CD14-positive monocyte (primary cell): Measurements from ENCODE around the gene TEX51. TPM values are rescaled to one million over a fixed set of nuclear protein-coding genes. Genes with fewer than 3 reads are reported as not detected.

Experiments used
- DNase-seq, 3 donors: peaks; one replicate each; pipeline ENCODE4 v3.0.0-alpha.2; 2011 to 2022
- H2AFZ ChIP-seq: 2 replicates; pipeline ENCODE4 v1.6.0; 2012; ENCODE audit warnings: mild to moderate bottlenecking, low read depth, low read length, inconsistent platforms; ENCODE audit not compliant: insufficient read depth, poor library complexity, severe bottlenecking
- H3K27ac ChIP-seq, 2 donors: 1 replicate in 1 of 2; 2 replicates in 1 of 2; pipeline ENCODE4 v1.5.1; 2012 to 2013; ENCODE audit warnings: low read length in 2 of 2, control low read depth in 1 of 2, inconsistent platforms in 1 of 2, low read depth in 1 of 2, mild to moderate bottlenecking in 1 of 2
- H3K27me3 ChIP-seq, 2 donors: one replicate each; pipeline versions ENCODE4 v1.6.0 to v1.6.1; 2011 to 2013; ENCODE audit warnings: low read length in 2 of 2; ENCODE audit not compliant: control insufficient read depth in 2 of 2, insufficient read depth in 2 of 2
- H3K36me3 ChIP-seq, 2 donors: replicated peaks in 1 of 2; 1 replicate in 1 of 2; 2 replicates in 1 of 2; pipeline versions ENCODE4 v1.5.1 to v1.6.1; 2012 to 2013; ENCODE audit warnings: low read length in 2 of 2, control low read depth in 1 of 2, inconsistent platforms in 1 of 2, mild to moderate bottlenecking in 1 of 2; ENCODE audit not compliant: insufficient read depth in 2 of 2, control insufficient read depth in 1 of 2
- H3K4me1 ChIP-seq, 2 donors: 1 replicate in 1 of 2; 2 replicates in 1 of 2; pipeline versions ENCODE4 v1.5.1 to v1.6.1; 2012 to 2013; ENCODE audit warnings: low read length in 2 of 2, control low read depth in 1 of 2, inconsistent platforms in 1 of 2, mild to moderate bottlenecking in 1 of 2, moderate library complexity in 1 of 2; ENCODE audit not compliant: insufficient read depth in 2 of 2, control insufficient read depth in 1 of 2
- H3K4me2 ChIP-seq: replicated peaks from 2 replicates; pipeline ENCODE3; 2012; ENCODE audit warnings: low read length, moderate library complexity, mild to moderate bottlenecking; ENCODE audit not compliant: poor library complexity, severe bottlenecking; ENCODE audit errors: extremely low read depth
- H3K4me3 ChIP-seq, 3 experiments: fragments of 200-600 bp in 1 of 3; sonication (generic) in 1 of 3; replicated peaks in 1 of 3; 1 replicate in 2 of 3; 2 replicates in 1 of 3; pipeline ENCODE4 v1.5.1; 2011 to 2013; ENCODE audit warnings: low read length in 3 of 3, mild to moderate bottlenecking in 3 of 3, control low read depth in 2 of 3, low read depth in 2 of 3, inconsistent platforms in 1 of 3, moderate library complexity in 1 of 3
- H3K79me2 ChIP-seq: 2 replicates; pipeline ENCODE4 v1.6.0; 2012; ENCODE audit warnings: mild to moderate bottlenecking, control low read depth, inconsistent platforms, low read length, moderate library complexity; ENCODE audit not compliant: insufficient read depth
- H3K9ac ChIP-seq: 2 replicates; pipeline ENCODE4 v1.6.0; 2017; ENCODE audit warnings: low read length, mild to moderate bottlenecking; ENCODE audit not compliant: insufficient read depth, poor library complexity, severe bottlenecking
- H3K9me3 ChIP-seq, 2 donors: replicated peaks in 1 of 2; 1 replicate in 1 of 2; 2 replicates in 1 of 2; pipeline versions ENCODE4 v1.5.1 to v1.6.1; 2012 to 2013; ENCODE audit warnings: low read length in 2 of 2, control low read depth in 1 of 2; ENCODE audit not compliant: control insufficient read depth in 1 of 2, insufficient read depth in 1 of 2
- H4K20me1 ChIP-seq: 2 replicates; pipeline ENCODE4 v1.6.0; 2012; ENCODE audit warnings: mild to moderate bottlenecking, low read length, control low read depth, moderate library complexity; ENCODE audit not compliant: insufficient read depth
- H3K27ac Mint-ChIP-seq, 7 donors: one replicate each; pipeline ENCODE4 v1.8.0; 2020; ENCODE audit warnings: mild to moderate bottlenecking in 7 of 7, mixed read lengths in 7 of 7, moderate library complexity in 6 of 7, inconsistent platforms in 2 of 7
- H3K27me3 Mint-ChIP-seq, 3 donors: one replicate each; pipeline ENCODE4 v1.8.0; 2021 to 2022; ENCODE audit warnings: low read depth in 3 of 3, mild to moderate bottlenecking in 3 of 3, mixed read lengths in 3 of 3, moderate library complexity in 3 of 3, inconsistent platforms in 1 of 3
- H3K36me3 Mint-ChIP-seq, 2 donors: one replicate each; pipeline ENCODE4 v1.8.0; 2020; ENCODE audit warnings: mixed read lengths in 2 of 2, inconsistent platforms in 1 of 2, mild to moderate bottlenecking in 1 of 2
- H3K4me1 Mint-ChIP-seq: one replicate; pipeline ENCODE4 v1.8.0; 2020; ENCODE audit warnings: mild to moderate bottlenecking, mixed read lengths
- H3K4me3 Mint-ChIP-seq, 2 donors: one replicate each; pipeline ENCODE4 v1.8.0; 2020; ENCODE audit warnings: mild to moderate bottlenecking in 2 of 2, mixed read lengths in 2 of 2, moderate library complexity in 1 of 2
- H3K9me3 Mint-ChIP-seq, 7 donors: one replicate each; pipeline ENCODE4 v1.8.0; 2020 to 2022; ENCODE audit warnings: mixed read lengths in 7 of 7, mild to moderate bottlenecking in 6 of 7, moderate library complexity in 6 of 7, inconsistent platforms in 2 of 7
- WGBS: methylation state at CpG from one replicate; pipeline ENCODE4 v1.1.5; 2013; ENCODE audit warnings: missing lambda C conversion rate; ENCODE audit not compliant: insufficient coverage; 5-methylcytosine and 5-hydroxymethylcytosine counted together
- intact Hi-C, 2 donors: fragments of 100-400 bp; cut with micrococcal nuclease; formaldehyde crosslinking; loops; one replicate each; pipeline versions ENCODE4 v1.15.0 to v1.15.1; 2023
- polyA plus RNA-seq, 3 donors: library from polyadenylated mRNA; depleted of rRNA in 1 of 3; unstranded in 2 of 3; stranded (reverse) in 1 of 3; fragments of 300-500 nt in 2 of 3; fragments of >200 nt in 1 of 3; fragmentation: Illumina TruSeq in 2 of 3; gene quantifications; 1 replicate in 2 of 3; 2 replicates in 1 of 3; pipeline ENCODE4 v1.2.3, GENCODE V29; 2012 to 2021
- TF ChIP-seq, protein P1 (sequence below): fragments of 200-600 bp; IDR thresholded peaks from one replicate; pipeline ENCODE4 v1.8.0; 2022; ENCODE audit warnings: antibody characterized with exemption, mild to moderate bottlenecking

TEX51 gene
- polyA plus RNA-seq, 3 donors: not detected

DNA sequence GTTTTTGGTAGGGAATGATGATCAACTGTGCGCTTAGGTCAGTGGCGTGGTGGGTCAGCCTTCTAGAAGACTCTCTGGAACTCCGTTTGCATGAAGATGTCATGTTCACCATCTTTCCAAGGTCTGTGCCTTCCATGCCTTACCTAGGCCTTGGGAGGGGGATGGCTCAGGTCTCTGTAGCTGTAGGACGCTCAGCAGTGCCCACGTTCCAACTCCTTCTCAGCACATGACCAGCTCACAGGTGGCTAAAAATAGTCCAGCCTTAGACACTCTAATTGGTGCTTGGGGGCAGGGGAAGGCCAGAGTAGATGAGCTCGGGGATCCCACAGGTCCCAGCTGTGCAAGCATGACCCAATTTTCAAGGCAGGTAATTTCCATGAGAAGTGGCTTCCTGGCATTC, 42.3 kb upstream of the TEX51 start:
- H3K36me3 Mint-ChIP-seq: peaks cover 0 to 2% of the 10 kb centered on the region in 2 donors
- no peak for DNase-seq
- Histone ChIP-seq H3K4me1 (no peaks in the 10 kb centered on the region), H3K4me2 (no peak overlapping the region), H3K79me2 (no peaks in the 10 kb centered on the region), H3K27ac (no peak overlapping the region), H2AFZ (no peak overlapping the region), H3K27me3 (no peaks in the 10 kb centered on the region), H3K9ac (no peak overlapping the region), H3K36me3 (no peaks in the 10 kb centered on the region), H3K9me3 (peaks cover 7 to 16% of the 10 kb centered on the region in 2 donors), H4K20me1 (no peaks in the 10 kb centered on the region), H3K4me3 (no peak overlapping the region)
- H3K4me1 Mint-ChIP-seq: peaks cover 2% of the 10 kb centered on the region
- WGBS: 93% methylated on average over 3 of the region's 6 CpGs
- intact Hi-C loops: no loop called here
- H3K4me3 Mint-ChIP-seq: no peak overlapping the region
- H3K27me3 Mint-ChIP-seq: peaks cover 3 to 4% (median 4%) of the 10 kb centered on the region in 3 donors
- no peak overlapping the region for H3K27ac Mint-ChIP-seq
- TF ChIP-seq, protein P1, sequence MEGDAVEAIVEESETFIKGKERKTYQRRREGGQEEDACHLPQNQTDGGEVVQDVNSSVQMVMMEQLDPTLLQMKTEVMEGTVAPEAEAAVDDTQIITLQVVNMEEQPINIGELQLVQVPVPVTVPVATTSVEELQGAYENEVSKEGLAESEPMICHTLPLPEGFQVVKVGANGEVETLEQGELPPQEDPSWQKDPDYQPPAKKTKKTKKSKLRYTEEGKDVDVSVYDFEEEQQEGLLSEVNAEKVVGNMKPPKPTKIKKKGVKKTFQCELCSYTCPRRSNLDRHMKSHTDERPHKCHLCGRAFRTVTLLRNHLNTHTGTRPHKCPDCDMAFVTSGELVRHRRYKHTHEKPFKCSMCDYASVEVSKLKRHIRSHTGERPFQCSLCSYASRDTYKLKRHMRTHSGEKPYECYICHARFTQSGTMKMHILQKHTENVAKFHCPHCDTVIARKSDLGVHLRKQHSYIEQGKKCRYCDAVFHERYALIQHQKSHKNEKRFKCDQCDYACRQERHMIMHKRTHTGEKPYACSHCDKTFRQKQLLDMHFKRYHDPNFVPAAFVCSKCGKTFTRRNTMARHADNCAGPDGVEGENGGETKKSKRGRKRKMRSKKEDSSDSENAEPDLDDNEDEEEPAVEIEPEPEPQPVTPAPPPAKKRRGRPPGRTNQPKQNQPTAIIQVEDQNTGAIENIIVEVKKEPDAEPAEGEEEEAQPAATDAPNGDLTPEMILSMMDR: no peak
- H3K9me3 Mint-ChIP-seq: peaks cover 3 to 23% (median 13%) of the 10 kb centered on the region in 7 donors

DNA sequence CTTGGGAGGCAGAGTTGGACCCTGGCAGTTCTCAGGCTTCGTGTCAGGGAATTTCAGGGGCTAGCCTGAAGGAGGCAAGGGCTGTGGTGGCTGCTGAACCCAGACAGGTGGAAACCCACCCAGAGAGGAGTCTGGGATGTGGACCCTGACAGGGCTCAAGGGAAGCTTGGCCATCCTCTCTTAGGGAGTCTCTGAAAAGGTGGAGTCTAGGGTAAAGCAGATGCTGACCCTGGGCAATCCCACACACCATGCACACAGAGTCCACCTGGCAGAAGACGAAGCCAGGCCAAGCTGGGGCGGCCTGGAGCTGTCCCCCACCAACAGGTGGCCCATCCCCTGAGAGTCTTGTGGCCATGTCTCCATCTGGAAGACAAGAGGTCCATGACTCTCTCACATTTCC, 41.2 kb upstream of the TEX51 start:
- H2AFZ ChIP-seq: no peak overlapping the region
- H4K20me1 ChIP-seq: no peaks in the 10 kb centered on the region
- H3K9me3 ChIP-seq: peaks cover 7 to 9% of the 10 kb centered on the region in 2 donors
- intact Hi-C loops: no loop called here
- 95% methylated on average over 3 of the region's 3 CpGs for WGBS
- H3K4me1 ChIP-seq: peaks cover 0 to 3% of the 10 kb centered on the region in 2 donors
- no peaks in the 10 kb centered on the region for H3K27me3 ChIP-seq
- TF ChIP-seq, protein P1: no peak
- H3K9me3 Mint-ChIP-seq: peaks cover 0 to 17% (median 9%) of the 10 kb centered on the region in 7 donors
- no peak overlapping the region for H3K9ac ChIP-seq
- no peak overlapping the region for H3K27ac Mint-ChIP-seq
- no peak overlapping the region for H3K4me2 ChIP-seq
- peaks cover 0 to 2% of the 10 kb centered on the region in 2 donors for H3K36me3 Mint-ChIP-seq
- peaks cover 3 to 4% (median 4%) of the 10 kb centered on the region in 3 donors for H3K27me3 Mint-ChIP-seq
- no peak overlapping the region for H3K4me3 Mint-ChIP-seq
- H3K36me3 ChIP-seq: no peaks in the 10 kb centered on the region
- no peak for DNase-seq
- peaks cover 6% of the 10 kb centered on the region for H3K4me1 Mint-ChIP-seq
- no peaks in the 10 kb centered on the region for H3K79me2 ChIP-seq
- no peak overlapping the region for H3K4me3 ChIP-seq
- H3K27ac ChIP-seq: no peak overlapping the region
